NCI-H460 (cell line): ENCODE measurements around the gene EFNA3. TPM values are rescaled to one million over a fixed set of nuclear protein-coding genes. Genes with fewer than 3 reads are reported as not detected.

ENCODE experiments used
- DNase-seq: peaks from one replicate; pipeline ENCODE4 v3.0.0-alpha.2; 2016; ENCODE audit warnings: low read depth; ENCODE audit errors: extremely low read depth
- total RNA-seq: library from RNA; depleted of rRNA; stranded (reverse); fragments of >200 nt; shearing (Covaris generic); gene quantifications from 2 replicates; pipeline ENCODE4 v1.2.3, GENCODE V29; 2014

Gene EFNA3
- total RNA-seq, 1 experiment from 2014 or later: 10.1 TPM

DNA sequence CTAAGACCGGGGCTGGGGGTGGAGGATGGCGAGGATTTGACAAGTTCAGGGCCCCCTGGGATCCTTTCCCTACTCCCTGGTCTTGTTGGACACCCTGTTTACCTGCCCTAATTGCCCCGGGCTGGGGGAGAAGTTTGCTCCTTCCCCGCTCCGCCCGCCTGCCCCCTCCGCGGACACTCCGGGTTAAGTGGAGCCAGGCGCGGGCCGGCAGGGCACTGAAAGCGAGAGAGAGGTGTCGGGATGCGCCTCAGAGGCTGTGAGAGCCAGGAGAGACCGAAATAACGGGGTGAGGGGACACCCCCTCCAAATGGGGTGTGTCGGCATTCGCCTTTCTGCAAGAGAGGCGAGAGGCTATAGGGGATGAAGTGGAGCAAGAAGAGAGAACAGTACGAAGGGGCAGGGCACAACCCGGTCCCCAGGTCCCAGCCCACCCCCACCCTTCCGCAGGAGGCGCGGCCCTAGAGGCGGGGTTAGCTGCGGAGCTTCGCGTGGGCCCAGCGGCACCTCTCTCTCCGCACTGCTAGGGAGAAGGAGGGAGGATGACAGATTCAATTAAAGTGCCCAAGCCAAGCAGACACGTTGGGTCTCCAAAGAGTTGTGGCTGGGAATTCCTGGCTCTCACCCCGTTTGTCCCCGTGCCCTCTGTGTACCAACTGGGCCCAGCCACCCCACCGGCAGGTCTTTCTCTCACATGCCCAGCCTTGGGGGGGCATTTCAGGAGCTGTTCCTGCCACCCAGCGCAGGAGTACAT is 3.8 kb downstream of the EFNA3 start:
- no peak for DNase-seq

DNA sequence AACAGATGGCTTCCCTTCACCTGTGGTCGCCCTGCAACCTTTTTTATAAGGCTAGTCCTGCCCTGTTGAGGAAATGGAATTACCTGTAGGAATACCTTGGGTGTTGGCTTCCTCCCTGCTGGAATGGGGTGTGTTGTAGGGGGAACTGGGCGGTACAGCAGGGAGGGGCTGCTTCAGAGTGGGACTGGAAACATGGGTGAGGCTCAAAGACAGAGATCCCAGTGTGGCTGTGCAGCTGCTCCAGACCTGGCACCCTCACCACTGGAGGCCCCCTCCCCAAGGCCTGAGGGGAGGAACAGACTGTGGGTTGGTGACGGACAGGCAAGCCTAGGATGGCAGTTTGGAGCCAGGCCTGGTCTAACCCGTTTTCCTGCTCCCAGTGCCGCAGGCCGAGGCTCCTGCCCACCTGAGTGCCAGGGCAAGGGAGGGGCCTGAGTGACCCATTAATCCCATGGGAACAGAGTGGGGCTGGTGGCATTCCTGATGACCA is 4.5 kb downstream of the EFNA3 start:
- no peak for DNase-seq

DNA sequence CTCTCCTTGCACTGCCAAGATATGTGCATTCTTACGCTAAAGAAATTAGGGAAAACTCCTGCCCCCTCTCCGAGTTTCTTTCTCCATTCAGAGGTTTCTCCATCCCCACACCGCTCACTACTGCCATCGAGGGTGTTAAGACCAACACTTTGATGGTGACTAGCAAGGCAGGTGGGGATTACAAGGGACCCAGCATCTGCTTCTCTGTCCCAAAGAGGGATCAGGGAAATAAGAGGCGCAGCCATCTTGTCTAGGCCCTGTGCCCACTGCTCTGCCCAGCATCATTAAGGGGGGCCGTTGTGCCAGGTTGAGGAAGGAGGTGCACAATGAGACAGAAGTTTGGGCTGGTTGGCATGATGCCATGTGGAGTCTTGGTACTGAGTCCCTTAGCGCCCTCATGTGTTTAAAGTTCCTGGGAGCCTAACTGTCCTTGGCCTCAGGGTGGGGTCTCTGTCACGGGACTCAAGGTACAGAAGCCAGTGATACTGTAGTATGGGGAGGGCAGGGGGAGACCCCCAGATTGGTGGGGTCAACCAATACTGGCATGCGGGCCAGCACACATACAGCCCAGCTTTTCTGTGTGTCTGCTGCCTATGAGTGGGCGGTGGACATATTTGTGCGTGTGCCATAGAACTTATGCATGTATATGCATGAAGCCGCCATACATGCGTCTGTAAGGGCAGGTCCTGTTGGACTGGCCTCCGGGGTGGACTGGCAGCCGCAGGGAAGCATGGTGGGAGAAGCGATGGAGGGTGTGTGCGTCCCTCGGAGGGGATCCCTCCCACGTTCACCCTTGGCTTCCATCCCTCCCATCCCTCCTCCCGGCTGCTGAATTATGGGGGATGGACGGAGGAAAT is 5.5 kb downstream of the EFNA3 start:
- peak; percentile 74 for DNase-seq

DNA sequence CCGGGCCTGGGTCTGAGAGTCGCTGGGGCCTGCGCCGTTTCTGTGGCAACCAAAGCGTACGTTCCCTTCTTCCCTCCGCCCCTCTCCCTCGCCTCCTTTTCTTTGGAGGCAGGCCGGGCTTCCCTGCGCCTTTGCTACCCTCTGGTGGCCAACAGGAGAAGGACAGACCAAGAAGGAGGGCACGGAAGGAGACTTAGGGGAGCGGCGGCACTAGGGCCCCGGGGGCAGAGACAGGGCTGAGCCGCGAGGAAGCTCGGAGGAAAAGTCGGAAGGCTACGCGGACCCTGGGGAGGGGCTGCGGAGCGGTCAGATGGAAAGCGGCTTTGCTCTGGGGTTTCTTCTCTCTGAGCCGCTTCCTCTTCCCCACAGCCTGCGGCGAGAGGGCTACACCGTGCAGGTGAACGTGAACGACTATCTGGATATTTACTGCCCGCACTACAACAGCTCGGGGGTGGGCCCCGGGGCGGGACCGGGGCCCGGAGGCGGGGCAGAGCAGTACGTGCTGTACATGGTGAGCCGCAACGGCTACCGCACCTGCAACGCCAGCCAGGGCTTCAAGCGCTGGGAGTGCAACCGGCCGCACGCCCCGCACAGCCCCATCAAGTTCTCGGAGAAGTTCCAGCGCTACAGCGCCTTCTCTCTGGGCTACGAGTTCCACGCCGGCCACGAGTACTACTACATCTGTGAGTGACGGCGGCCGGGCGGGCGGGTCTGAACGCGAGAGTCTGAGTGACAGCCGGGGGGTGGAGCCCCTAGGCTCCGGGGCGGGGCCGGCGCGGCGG is 6.3 kb downstream of the EFNA3 start:
- peak; percentile 98 for DNase-seq

DNA sequence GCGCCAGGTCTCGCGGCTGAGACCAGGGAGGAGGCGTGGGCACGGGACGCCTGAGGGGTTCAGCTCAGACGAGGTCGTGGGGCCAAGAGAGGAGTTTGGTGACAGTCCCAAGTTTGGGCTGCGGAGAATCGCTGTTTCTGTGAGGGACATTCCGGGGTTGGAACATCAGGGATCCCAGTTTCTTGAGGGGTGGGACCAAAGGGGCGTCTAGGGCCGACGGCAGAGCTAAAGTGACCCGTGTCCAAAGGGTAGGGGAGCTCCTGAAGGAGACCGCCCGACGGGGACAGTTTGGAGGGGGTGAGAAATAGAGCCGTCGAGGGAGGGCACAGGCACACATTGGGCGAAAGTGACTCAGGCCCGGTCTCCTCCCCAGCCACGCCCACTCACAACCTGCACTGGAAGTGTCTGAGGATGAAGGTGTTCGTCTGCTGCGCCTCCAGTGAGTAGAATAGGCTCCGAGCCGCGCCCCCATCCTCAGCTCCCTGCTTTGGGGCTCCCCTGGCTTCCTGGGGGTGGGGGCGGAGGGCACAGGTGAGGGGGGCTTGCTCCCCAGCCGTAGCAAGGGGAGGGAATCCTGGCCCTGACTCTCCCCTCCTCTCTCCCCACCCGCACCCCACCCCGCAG is 7.0 kb downstream of the EFNA3 start:
- peak; percentile 52 for DNase-seq

DNA sequence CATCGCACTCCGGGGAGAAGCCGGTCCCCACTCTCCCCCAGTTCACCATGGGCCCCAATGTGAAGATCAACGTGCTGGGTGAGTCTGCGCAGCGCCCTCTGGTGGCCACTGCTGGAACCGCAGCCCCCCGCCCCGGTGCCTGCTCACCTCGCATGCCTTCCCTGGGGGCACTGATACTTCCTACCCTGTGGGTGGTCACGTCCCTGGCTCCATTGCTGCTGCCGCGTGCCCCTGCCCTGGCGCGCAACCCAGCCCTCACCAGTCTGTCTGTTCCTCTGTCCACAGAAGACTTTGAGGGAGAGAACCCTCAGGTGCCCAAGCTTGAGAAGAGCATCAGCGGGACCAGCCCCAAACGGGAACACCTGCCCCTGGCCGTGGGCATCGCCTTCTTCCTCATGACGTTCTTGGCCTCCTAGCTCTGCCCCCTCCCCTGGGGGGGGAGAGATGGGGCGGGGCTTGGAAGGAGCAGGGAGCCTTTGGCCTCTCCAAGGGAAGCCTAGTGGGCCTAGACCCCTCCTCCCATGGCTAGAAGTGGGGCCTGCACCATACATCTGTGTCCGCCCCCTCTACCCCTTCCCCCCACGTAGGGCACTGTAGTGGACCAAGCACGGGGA is 7.6 kb downstream of the EFNA3 start:
- DNase-seq: peak; percentile 52

DNA sequence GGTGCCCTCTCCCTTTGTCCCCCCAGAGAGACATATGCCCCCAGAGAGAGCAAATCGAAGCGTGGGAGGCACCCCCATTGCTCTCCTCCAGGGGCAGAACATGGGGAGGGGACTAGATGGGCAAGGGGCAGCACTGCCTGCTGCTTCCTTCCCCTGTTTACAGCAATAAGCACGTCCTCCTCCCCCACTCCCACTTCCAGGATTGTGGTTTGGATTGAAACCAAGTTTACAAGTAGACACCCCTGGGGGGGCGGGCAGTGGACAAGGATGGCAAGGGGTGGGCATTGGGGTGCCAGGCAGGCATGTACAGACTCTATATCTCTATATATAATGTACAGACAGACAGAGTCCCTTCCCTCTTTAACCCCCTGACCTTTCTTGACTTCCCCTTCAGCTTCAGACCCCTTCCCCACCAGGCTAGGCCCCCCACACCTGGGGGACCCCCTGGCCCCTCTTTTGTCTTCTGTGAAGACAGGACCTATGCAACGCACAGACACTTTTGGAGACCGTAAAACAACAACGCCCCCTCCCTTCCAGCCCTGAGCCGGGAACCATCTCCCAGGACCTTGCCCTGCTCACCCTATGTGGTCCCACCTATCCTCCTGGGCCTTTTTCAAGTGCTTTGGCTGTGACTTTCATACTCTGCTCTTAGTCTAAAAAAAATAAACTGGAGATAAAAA is 8.4 kb downstream of the EFNA3 start:
- DNase-seq: no peak

DNA sequence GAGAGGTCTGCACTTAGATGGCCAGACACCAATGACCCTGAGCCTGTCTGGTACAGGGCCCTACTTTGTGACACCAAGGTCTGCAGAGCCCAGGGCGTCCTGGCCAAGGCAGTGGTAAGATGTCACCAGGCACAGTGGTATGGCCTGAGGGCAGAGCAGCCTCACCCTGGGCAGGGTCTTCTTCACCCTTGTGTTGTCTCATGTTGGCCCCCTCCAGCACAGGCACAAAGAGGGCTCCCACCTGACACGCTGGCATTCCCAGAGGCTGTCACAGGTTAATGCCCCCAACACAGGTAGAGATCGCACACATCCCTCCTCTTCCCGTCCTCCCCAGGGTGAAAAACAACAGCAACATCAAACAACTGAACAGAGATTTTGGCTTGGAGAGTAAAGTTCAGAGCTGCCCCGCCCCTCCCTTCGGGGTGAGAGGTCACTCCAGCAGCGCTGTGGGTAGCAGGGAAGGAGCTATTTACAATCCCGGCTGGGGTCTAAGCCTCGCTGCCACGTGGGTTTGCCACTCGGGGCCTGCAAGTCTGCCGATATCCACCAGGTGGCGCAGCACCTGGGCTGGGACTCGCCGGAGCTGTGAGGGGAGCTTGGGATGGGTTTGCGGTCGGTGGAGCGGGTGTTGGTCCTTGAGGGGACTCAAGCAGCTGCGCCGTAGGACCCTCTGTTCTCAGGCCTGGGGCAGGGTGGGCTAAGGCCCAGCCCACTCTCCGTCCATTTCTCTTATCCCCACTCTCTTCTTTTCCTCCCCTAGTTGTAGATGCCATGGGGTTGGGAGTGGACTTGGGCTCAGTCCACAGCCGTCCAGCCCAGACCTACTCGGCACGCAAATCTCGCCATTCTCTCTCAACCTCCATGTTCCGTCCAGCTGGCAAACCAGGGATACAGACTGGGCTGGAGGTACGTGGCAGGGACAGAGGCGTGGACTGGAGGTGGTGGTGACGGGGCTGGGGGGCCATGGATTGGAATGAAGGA is 12.7 kb downstream of the EFNA3 start:
- peak; percentile 80 for DNase-seq

DNA sequence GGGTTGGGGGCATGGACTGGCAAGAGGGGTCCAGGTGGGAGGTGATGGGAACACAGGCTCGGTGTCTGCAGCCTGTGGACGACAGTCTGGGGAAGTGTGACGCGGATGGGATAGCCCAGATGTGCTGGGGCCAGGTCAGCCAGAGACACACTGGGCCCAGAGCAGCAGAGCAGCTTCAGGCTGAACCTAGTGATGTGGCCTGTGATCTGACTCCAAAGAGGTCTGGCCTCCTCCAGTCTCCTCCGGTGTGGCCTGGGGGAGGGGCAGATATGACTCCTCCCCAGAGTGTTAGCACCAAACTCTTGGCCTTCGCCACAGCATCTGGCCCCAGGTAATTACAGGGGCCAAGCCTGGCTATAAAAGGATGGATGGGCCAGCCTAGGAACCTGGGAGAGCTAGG is 13.5 kb downstream of the EFNA3 start:
- DNase-seq: no peak

DNA sequence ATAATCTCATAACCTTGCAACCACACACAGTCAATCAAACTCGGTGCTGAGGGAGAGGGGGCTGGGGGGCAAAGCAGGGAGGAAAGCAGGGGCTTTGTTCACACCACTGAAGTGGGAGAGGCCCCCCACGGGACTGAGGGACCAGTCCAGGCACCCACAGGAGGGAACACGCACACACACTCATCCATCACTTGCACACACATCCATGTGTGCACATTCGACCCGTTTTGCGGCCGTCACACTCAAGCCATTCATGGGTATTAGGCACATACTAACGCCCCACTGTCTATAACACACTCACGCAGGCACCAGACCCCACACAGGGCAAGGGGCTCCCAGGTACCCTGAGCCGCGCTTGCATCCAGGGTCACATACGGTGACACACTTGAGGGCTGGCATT is 14.0 kb downstream of the EFNA3 start:
- DNase-seq: no peak

DNA sequence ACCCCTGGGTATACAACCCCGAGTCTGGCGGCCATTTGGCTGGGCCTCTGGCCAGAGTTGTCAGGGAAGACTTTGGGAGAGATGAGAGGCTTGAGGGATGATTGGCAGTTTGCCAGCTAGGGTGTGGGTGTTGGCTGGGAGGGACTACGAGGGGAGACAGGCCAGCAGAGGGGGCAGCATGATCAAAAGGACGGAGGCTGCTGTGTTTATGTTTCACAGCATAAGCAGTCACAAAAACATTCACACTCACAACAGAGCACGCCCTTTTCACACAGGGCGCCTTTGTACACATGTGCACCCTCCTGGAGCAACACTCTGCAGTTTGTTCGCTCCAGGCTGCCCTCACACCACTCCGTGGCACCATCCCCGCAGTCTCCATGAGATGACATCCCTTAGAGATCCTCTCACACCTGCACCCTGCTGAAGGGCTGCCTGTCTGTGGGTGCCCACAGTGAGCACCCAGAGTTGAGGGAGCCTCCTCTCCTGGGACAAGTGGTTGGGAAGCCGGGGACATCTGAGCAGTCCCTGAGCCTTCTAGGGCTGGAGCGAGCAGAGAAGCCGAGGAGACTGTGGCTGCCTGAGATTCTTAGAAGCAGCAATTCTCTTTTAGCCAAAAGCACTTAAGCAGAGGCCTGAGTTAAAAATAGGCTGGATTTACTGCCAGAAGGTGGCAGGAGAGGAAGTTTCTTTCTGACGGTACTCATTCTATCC is 15.4 kb downstream of the EFNA3 start:
- DNase-seq: peak; percentile 61

DNA sequence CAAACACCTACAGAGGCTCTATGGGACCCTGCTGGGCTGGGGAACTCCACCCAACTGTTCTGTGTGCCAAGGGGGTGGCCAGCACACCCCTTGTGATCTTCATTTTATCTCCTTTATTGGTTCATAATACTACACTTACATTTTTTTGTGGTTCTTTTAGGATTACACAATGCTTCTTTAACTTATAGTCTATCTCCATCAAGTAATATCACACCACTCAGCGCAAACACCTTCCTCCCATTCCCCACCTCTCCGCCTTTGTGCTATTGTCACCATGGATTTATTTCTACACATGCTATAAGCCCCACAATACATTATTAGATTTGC is 15.9 kb downstream of the EFNA3 start:
- DNase-seq: no peak

DNA sequence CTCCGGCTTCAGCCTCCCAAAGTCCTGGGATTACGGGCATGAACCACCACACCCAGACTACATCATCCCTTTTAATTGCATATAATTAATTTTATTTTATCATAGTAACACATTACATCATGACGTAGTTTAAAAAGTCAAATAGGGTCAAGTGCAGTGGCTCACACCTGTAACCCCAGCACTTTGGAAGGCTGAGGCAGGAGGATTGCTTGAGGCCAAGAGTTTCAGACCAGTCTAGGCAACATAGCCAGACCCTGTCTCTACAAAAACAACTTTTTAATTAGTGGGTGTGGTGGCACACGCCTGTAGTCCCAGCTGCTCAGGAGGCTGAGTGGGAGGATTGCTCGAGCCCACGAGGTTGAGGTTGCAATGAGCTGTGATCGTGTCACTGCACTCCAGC is 20.7 kb downstream of the EFNA3 start:
- no peak for DNase-seq

DNA sequence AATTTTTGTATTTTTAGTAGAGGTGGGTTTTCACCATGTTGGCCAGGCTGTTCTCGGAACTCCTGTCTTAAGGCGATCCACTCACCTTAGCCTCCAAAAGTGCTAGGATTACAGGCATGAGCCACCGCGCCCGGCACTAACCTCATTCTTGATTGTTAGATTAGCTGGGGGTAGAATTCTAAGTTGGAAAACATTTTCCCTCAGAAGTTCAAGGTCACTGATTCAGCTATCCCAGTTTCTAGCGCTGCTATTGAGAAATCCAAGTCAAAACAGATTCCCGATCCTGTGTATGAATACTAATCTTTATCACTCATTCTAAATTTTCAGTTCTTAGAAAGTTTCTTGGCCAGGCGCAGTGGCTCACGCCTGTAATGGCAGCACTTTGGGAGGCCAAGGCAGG is 24.7 kb downstream of the EFNA3 start:
- no peak for DNase-seq

DNA sequence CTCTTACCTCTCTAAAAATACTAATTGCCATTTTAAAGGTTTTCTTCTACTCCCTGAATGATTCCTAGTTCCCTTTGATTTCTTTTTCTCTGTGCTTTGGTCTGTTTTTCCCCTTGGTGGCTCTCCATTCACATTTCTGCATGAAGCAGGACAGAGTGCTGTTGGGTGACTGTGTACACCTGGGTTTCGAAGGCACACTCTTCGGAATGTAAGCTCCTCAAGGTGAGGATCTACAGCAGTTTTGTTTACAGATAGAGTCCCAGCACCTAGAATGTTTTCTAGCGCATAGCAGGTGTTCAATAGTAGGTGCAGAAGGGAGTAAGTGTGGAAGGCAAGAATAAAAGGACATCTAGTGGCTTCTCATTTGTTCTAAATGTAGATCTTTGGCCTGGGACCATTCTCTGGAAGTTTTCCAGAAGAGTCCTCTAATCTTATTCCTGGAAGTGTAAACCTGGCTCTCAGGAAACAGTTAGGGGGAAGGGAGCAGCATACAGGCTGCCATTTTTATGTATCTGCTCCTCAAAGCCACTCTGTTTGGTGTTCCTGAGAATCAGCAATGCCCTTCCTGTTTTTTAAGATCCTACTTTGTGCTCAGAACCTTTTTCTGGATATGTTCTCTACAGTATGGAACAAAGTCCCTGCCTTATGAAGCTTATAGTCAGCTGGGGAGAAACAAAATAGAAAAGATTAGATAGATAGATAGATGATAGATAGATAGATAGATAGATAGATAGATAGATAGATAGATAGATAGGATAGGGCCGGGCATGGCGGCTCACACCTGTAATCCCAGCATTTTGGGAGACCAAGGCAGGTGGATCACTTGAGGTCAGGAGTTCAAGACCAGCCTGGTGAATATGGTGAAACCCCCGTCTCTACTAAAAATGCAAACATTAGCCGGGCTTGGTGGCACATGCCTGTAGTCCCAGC is 26.2 kb downstream of the EFNA3 start:
- DNase-seq: no peak

DNA sequence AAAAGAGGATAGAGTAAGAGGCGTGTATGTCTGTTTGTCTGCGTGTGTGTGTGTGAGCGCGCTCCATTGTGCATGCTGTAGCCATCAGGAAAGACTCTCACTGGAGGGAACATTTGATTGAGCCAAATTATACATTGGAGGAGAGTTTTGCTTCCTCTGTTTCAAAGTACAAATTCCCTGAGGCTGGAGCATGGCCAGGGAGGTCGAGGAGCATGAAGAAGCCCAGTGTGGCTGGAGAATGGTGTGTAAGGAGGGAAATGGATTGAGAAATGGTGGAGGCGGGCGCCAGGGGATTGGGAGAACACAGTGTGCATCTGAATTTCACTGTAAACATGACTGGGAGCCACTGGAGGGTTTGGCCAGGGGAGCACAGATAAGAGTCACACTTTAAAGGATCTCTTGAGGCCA is 27.0 kb downstream of the EFNA3 start:
- DNase-seq: no peak

DNA sequence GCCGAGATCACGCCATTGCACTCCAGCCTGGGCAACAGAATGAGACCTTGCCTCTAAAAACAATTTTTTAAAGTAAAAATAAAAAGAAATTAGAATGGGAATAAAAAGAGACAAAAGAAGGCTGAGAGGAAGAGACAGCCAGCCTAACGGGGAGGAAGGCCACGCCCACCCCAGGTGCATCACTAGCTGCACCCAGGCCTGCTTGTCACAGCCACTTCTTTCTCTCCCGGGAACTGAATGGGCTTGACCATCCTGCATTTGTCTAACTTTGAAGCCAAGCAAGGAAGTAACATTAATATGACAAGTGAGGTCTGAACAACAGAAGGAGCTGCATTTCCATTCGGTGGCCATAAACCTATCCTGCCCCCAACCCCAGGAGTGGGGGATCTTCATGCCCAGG is 28.2 kb downstream of the EFNA3 start:
- DNase-seq: no peak
